IMR-90 (cell line): Measurements from ENCODE around the gene MCFD2.

Experiments
- CHD1 ChIP-seq: IDR thresholded peaks from 2 replicates; pipeline ENCODE4 v1.6.1; 2012; ENCODE audit warnings: low read depth, low read length, improper control_type of control experiment
- CTCF ChIP-seq: conservative IDR thresholded peaks from 2 replicates; pipeline ENCODE4 v1.5.1; 2012; ENCODE audit warnings: mild to moderate bottlenecking, low read depth, low read length, improper control_type of control experiment

- TF ChIP-seq CTCF (no peak), CHD1 (no peak)
Observed at GRCh38 chr2:46854260-46854659, 61.3 kb downstream of the MCFD2 start.
